ENCODE results near the gene MOGAT2. TPM values are rescaled to one million over a fixed set of nuclear protein-coding genes. Genes with fewer than 3 reads are reported as not detected.

MOGAT2 gene
- total and polyA plus RNA-seq, 2 of the 13 experiments (the other 11 are each of a cell fraction or from before 2014, with no cell fraction given) = 27.2 to 27.8 TPM

DNA sequence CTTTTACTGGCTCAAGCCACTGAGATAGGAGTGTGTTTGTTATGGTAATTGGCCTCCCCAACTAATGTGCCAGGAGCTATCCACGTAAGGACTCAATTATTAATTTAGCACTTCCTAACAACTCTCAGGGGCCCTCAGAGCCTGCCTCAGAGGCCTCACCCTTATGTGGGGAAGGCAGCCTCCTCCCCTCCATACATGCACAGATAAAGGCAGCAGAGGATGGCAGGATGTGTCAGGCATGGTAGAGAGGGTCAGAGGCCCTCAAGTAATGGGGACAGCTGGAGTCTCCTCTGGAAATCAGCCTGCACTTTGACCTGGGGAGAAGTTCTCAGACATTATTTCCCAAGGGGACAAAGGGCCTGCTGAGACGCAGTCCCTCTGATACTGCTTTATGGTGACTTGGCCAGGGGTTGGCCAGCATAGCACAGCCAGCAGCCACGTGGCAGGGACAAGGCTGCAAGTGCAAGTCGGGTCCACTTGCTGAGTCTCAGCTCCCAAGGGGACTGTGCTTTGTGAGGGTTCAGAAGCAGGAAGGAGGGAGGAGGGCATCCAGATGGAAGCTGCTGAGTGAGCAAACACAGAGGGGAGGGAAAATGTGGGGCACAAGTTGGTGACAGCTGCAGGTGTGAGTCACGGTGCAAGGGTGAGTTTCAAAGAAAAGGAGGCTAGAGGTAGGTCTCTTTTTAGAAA is 17.0 kb downstream of the MOGAT2 start (continued):
- no peak for TF ChIP-seq ZNF878 (CRISPR knock-in tag; IDR thresholded peaks at IDR 0.05)
- TF ChIP-seq, protein P1, sequence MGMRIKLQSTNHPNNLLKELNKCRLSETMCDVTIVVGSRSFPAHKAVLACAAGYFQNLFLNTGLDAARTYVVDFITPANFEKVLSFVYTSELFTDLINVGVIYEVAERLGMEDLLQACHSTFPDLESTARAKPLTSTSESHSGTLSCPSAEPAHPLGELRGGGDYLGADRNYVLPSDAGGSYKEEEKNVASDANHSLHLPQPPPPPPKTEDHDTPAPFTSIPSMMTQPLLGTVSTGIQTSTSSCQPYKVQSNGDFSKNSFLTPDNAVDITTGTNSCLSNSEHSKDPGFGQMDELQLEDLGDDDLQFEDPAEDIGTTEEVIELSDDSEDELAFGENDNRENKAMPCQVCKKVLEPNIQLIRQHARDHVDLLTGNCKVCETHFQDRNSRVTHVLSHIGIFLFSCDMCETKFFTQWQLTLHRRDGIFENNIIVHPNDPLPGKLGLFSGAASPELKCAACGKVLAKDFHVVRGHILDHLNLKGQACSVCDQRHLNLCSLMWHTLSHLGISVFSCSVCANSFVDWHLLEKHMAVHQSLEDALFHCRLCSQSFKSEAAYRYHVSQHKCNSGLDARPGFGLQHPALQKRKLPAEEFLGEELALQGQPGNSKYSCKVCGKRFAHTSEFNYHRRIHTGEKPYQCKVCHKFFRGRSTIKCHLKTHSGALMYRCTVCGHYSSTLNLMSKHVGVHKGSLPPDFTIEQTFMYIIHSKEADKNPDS (CRISPR knock-in tag; IDR thresholded peaks at IDR 0.05) = no peak
- TF ChIP-seq, protein P2, sequence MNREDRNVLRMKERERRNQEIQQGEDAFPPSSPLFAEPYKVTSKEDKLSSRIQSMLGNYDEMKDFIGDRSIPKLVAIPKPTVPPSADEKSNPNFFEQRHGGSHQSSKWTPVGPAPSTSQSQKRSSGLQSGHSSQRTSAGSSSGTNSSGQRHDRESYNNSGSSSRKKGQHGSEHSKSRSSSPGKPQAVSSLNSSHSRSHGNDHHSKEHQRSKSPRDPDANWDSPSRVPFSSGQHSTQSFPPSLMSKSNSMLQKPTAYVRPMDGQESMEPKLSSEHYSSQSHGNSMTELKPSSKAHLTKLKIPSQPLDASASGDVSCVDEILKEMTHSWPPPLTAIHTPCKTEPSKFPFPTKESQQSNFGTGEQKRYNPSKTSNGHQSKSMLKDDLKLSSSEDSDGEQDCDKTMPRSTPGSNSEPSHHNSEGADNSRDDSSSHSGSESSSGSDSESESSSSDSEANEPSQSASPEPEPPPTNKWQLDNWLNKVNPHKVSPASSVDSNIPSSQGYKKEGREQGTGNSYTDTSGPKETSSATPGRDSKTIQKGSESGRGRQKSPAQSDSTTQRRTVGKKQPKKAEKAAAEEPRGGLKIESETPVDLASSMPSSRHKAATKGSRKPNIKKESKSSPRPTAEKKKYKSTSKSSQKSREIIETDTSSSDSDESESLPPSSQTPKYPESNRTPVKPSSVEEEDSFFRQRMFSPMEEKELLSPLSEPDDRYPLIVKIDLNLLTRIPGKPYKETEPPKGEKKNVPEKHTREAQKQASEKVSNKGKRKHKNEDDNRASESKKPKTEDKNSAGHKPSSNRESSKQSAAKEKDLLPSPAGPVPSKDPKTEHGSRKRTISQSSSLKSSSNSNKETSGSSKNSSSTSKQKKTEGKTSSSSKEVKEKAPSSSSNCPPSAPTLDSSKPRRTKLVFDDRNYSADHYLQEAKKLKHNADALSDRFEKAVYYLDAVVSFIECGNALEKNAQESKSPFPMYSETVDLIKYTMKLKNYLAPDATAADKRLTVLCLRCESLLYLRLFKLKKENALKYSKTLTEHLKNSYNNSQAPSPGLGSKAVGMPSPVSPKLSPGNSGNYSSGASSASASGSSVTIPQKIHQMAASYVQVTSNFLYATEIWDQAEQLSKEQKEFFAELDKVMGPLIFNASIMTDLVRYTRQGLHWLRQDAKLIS (CRISPR knock-in tag; IDR thresholded peaks at IDR 0.05) = no peak
- TF ChIP-seq NBN (conservative IDR thresholded peaks at IDR 0.05) = no peak
- no peak for TF ChIP-seq PTBP1 (IDR thresholded peaks at IDR 0.05; ENCODE audit: low read depth, low read length, poor library complexity, severe bottlenecking)
- TF ChIP-seq ZNF772 (CRISPR knock-in tag; IDR thresholded peaks at IDR 0.05) = no peak; the same call in 1 of the 2 replicates
- no peak for TF ChIP-seq ZNF720 (CRISPR knock-in tag; IDR thresholded peaks at IDR 0.05)
- no peak for TF ChIP-seq ZFP37 (CRISPR knock-in tag; IDR thresholded peaks at IDR 0.05; ENCODE audit: borderline replicate concordance)
- TF ChIP-seq, protein P3, sequence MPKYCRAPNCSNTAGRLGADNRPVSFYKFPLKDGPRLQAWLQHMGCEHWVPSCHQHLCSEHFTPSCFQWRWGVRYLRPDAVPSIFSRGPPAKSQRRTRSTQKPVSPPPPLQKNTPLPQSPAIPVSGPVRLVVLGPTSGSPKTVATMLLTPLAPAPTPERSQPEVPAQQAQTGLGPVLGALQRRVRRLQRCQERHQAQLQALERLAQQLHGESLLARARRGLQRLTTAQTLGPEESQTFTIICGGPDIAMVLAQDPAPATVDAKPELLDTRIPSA (CRISPR knock-in tag; IDR thresholded peaks at IDR 0.05; ENCODE audit: borderline replicate concordance) = no peak
- TF ChIP-seq PHB2 (IDR thresholded peaks at IDR 0.05; ENCODE audit: partially characterized antibody) = no peak
- TF ChIP-seq HNRNPLL (IDR thresholded peaks at IDR 0.05; ENCODE audit: low read depth, low read length, poor library complexity, severe bottlenecking) = no peak
- no peak for TF ChIP-seq SMAD9 (CRISPR knock-in tag; IDR thresholded peaks at IDR 0.05)
- TF ChIP-seq, protein P4, sequence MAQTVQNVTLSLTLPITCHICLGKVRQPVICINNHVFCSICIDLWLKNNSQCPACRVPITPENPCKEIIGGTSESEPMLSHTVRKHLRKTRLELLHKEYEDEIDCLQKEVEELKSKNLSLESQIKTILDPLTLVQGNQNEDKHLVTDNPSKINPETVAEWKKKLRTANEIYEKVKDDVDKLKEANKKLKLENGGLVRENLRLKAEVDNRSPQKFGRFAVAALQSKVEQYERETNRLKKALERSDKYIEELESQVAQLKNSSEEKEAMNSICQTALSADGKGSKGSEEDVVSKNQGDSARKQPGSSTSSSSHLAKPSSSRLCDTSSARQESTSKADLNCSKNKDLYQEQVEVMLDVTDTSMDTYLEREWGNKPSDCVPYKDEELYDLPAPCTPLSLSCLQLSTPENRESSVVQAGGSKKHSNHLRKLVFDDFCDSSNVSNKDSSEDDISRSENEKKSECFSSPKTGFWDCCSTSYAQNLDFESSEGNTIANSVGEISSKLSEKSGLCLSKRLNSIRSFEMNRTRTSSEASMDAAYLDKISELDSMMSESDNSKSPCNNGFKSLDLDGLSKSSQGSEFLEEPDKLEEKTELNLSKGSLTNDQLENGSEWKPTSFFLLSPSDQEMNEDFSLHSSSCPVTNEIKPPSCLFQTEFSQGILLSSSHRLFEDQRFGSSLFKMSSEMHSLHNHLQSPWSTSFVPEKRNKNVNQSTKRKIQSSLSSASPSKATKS (CRISPR knock-in tag; IDR thresholded peaks at IDR 0.05) = no peak
- TF ChIP-seq, protein P5, sequence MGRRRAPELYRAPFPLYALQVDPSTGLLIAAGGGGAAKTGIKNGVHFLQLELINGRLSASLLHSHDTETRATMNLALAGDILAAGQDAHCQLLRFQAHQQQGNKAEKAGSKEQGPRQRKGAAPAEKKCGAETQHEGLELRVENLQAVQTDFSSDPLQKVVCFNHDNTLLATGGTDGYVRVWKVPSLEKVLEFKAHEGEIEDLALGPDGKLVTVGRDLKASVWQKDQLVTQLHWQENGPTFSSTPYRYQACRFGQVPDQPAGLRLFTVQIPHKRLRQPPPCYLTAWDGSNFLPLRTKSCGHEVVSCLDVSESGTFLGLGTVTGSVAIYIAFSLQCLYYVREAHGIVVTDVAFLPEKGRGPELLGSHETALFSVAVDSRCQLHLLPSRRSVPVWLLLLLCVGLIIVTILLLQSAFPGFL (CRISPR knock-in tag; IDR thresholded peaks at IDR 0.05) = no peak
- no peak for TF ChIP-seq ZNF205 (CRISPR knock-in tag; IDR thresholded peaks at IDR 0.05)
- no peak for TF ChIP-seq SYNCRIP (IDR thresholded peaks at IDR 0.05; ENCODE audit: insufficient read depth, low read depth, low read length)
- TF ChIP-seq ZNF768 (CRISPR knock-in tag; IDR thresholded peaks at IDR 0.05) = no peak
